Peyer's patch (tissue), 4 donors: Measurements from ENCODE around the gene PCDHGB6.
"Not testable (repeated sequence)": the region's sequence is repeated elsewhere in the genome, so short reads cannot be mapped to it uniquely, and the experiment has no call there.

Source experiments
- POLR2A ChIP-seq, 2 donors: fragments of 450-650 bp; IDR thresholded peaks; one replicate each; pipeline ENCODE4 v1.5.1; 2017; ENCODE audit warnings: antibody characterized with exemption in 2 of 2, mild to moderate bottlenecking in 2 of 2, moderate library complexity in 2 of 2
- TF ChIP-seq, protein P1 (sequence below), 6 experiments: fragments of 450-650 bp in 4 of 6; fragments of 200-600 bp in 2 of 6; sonication (generic) in 1 of 6; IDR thresholded peaks; one replicate each; pipeline ENCODE4 v1.5.1; 2017 to 2019; ENCODE audit warnings: antibody characterized with exemption in 6 of 6, mild to moderate bottlenecking in 3 of 6, moderate library complexity in 1 of 6

DNA sequence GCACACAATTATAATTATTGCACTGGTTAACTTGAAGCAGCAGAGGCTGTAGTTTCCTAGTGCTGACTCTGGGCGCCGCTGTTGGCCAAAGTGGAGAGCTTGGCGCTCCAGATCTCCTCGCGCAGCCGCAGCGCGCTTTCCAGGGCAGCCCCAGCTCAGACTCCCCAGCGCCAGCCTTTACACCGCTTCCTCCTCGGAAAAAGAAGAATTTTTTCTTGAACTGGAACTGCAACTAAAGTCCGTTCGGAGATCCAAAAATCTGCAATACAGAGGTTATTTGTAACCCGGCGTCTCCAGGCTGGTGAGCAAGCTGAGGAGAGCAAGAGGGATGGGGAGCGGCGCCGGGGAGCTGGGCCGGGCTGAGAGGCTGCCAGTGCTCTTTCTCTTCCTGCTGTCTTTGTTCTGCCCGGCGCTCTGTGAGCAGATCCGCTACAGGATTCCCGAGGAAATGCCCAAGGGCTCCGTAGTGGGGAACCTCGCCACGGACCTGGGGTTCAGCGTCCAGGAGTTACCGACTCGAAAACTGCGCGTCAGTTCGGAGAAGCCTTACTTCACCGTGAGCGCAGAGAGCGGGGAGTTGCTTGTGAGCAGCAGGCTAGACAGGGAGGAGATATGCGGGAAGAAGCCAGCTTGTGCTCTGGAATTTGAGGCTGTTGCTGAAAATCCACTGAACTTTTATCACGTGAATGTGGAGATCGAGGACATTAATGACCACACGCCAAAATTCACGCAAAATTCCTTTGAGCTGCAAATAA is 20.1 kb upstream of the PCDHGB6 start, which contains the start of gene PCDHGB4:
- TF ChIP-seq, protein P1, sequence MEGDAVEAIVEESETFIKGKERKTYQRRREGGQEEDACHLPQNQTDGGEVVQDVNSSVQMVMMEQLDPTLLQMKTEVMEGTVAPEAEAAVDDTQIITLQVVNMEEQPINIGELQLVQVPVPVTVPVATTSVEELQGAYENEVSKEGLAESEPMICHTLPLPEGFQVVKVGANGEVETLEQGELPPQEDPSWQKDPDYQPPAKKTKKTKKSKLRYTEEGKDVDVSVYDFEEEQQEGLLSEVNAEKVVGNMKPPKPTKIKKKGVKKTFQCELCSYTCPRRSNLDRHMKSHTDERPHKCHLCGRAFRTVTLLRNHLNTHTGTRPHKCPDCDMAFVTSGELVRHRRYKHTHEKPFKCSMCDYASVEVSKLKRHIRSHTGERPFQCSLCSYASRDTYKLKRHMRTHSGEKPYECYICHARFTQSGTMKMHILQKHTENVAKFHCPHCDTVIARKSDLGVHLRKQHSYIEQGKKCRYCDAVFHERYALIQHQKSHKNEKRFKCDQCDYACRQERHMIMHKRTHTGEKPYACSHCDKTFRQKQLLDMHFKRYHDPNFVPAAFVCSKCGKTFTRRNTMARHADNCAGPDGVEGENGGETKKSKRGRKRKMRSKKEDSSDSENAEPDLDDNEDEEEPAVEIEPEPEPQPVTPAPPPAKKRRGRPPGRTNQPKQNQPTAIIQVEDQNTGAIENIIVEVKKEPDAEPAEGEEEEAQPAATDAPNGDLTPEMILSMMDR (IDR thresholded peaks at IDR 0.05): peak in 3 of 6 experiments; percentile 4 to 17 (median 14)
- not testable (repeated sequence) for TF ChIP-seq POLR2A (IDR thresholded peaks at IDR 0.05)
